ENCODE results near the gene CLTC.
A peak's percentile ranks its signal among the peaks of the same experiment; 100 is the strongest.

CLTC gene

GRCh38 chr17:59634632-59635541 lies 15.2 kb downstream of the CLTC start:
- peak; percentile 39 for DNase-seq (ENCODE audit: low read depth)

DNA sequence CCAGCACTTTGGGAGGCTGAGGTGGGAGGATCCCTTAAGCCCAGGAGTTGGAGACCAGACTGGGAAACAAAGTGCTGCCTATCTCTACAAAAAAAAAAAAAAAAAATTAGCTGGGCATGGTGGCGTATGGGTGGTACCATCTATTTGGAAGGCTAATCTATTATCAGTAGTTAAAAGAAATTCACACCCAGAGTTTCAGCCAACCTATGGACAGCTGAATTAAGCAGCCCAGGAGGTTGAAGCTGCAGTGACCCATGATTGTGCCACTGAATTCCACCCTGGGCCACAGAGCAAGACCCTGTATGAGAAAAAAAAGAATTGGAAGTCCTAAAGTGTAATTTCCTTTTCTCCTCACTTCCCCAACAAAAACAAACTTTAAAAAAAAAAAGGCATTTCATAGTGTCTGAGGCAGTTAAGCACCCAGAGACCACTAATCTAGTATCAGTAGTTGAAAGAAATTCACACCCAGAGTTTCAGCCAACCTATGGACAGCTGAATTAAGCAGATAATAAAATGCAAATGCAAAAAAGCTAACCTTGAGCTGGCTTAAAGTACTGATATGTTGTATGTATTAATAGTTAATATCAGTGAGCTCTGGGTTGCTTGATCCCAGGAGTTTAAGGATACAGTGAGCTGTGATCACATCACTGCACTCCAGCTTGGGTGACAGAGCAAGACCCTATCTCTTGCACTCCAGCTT lies 18.1 kb downstream of the CLTC start:
- DNase-seq (ENCODE audit: low read depth), result no peak

GRCh38 chr17:59638553-59638952 lies 18.9 kb downstream of the CLTC start:
- no peak for DNase-seq (ENCODE audit: low read depth)

DNA sequence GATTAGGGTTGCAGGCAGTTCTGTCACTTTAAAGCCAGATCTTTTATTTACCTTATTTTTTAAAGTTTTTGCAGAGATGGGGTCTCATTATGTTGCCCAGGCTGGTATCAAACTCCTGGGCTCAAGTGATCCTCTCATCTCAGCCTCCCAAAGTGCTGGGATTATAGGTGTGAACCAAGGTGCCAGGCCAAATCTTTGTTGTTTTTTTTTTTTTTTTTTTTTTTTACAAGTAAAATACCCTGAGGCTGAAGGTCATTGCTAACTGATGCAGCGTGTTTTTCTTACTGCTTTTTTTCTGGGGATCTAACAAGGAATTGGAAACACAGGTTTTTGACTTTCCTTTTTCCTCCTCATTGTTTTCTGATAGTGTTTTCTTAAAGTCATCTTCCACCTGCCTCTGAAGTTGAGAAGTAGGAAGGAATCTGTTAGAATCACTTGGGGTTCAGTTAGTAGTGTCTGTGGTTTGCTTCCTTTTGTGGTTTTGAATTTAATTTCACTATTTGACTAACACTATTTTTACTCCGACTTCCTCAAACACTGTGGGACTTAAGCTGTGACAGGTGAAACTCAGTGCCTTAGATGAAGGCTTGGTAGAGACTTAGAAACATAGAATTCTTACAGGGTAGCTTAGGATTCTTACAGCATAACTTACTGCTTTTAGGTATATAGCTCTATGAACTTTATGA lies 22.2 kb downstream of the CLTC start:
- no peak for DNase-seq (ENCODE audit: low read depth)

DNA sequence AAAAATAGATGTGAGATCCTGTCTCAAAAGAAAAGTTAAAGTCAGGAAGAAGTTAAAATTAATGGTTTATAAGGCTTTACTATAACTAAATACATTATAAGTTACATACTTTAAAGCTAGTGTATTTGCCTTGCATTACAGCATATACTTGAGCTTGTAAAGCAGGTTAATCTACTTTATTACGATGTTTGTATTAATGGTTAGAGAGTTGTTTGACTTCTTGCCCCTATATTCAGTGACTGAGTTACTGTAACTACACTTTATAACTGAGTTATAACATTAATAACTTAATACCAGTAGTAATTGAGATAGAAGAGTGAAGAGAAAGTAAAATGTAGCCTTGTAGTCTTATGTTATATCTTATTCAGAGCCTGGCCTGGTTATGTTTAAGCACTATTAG lies 22.9 kb downstream of the CLTC start:
- no peak for DNase-seq (ENCODE audit: low read depth)

DNA sequence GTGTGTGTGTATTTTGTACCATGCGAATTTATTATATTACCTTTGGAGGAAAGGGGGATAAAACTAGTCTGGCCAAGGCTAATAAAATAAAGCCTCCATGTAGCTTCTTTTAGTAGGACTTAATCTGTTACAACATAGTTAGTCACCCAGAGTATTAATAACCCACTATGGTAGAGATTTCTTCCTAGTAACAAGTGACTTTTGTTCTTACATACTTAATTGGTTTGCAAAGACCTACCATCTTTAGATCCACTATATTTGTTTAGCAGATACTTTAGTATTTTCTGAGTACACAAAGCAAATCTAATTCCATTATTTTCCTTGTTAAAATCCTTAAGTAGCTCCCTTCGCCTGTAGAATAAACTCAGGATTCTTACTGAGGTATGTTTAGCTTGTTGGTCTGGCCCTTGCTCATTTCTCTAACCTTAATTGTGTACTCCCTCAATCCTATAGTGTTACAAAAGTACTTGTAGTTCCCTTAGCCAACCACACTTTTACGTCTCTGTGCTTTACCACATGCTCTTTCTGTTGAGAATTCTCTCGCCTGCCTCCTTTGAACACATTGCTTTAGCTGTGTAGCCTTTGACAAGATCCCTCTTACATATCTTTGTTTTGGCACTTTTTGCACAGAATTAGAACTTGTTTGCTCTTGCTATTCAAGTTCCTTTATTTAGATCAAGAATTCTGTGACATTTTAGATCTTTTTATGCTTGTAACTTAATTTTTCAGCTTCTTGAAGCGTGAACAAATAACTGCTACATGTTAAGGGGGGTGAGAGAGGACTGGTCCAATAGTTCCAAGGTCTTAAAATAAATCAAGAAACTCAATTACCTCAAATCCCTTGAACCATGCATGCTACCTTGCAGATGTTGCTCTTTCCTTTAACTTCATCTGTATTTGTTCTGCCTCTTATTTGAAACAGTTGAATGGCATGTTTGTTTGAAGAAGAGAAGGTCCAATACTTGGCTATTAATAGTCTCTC lies 23.8 kb downstream of the CLTC start:
- DNase-seq (ENCODE audit: low read depth), result peak; percentile 66

- no peak for DNase-seq (ENCODE audit: low read depth)
Measured at GRCh38 chr17:59647288-59647687, 27.6 kb downstream of the CLTC start.

- DNase-seq (ENCODE audit: low read depth), result peak; percentile 55
Measured at GRCh38 chr17:59649886-59650285, 30.2 kb downstream of the CLTC start.

DNA sequence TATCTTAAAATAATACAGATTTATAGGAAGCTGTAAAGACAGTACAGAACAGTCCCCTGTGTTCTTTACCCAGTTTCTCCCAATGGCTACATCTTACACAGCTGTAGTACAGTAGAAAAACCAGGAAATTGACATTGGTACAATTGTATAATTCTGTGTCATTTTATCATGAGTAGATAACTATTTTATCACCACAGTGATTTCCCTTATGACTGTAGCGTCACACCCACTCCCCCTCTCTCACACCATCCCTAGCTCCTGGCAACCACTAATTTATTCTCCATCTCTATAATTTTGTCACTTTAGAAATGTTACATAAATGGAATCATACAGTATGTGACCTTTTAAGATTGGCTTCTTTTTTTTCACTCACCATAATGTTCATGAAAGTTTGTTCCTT lies 30.9 kb downstream of the CLTC start:
- no peak for DNase-seq (ENCODE audit: low read depth)

- peak; percentile 80 for DNase-seq (ENCODE audit: low read depth)
Measured at GRCh38 chr17:59651346-59651745, 31.7 kb downstream of the CLTC start.

DNA sequence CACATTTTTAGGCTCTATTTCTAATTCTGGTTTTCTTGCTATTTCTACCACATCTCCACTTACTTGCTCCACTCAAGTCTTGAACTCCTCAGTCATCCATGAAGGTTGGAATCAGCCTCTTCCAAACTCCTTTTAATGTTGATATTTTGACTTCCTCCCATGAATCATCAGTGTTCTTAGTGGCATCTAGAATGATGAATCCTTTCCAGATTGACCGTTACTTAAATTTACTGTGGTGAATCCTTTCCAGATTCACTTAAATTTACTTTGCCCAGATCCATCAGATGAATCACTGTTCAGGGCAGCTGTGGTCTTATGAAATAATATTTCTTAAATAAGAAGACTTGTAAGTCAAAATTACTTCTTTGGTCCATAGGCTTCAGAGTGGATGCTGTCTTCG lies 32.4 kb downstream of the CLTC start:
- DNase-seq (ENCODE audit: low read depth), result peak; percentile 91

GRCh38 chr17:59656624-59657023 lies 36.9 kb downstream of the CLTC start:
- DNase-seq (ENCODE audit: low read depth), result peak; percentile 89

- peak; percentile 45 for DNase-seq (ENCODE audit: low read depth)
Measured at GRCh38 chr17:59666235-59666634, 46.5 kb downstream of the CLTC start.

DNA sequence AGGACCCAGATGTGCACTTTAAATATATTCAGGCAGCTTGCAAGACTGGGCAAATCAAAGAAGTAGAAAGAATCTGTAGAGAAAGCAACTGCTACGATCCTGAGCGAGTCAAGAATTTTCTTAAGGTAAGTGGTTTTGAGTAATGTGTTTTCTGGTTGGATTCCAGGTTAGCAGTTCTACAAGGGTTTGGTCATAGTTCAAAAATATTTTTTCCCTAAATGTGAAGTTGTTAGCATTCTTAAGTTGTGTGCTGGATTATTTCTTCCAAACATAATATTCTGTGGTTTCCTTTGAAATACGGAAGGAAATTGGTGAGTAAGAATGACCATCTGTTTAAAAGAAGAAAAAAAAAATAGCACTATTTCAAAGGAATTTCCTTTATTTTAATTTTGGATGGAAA lies 49.1 kb downstream of the CLTC start:
- DNase-seq (ENCODE audit: low read depth), result peak; percentile 99

GRCh38 chr17:59669411-59669810 lies 49.7 kb downstream of the CLTC start:
- DNase-seq (ENCODE audit: low read depth), result peak; percentile 15

GRCh38 chr17:59669944-59670343 lies 50.2 kb downstream of the CLTC start:
- no peak for DNase-seq (ENCODE audit: low read depth)

DNA sequence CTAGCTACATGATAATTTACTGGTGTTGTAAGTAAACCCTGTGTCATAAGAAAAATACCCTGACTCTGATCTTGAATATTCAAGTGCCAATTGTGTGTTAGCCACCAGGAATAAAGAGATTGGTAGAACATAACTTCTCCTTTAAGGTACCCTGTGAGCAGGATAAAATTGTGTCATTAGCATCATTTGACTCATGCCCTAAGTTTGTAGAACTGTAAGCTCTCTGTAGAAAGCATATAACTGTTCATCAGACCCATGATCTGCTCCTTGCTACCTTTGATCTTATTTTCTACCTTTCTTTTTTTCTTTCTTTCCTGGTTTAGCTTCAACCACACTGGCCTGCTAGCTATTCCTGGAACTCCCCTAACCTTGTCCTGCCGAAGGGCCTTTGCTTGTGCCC lies 51.7 kb downstream of the CLTC start:
- DNase-seq (ENCODE audit: low read depth), result peak; percentile 51

- DNase-seq (ENCODE audit: low read depth), result no peak
Measured at GRCh38 chr17:59675231-59675630, 55.5 kb downstream of the CLTC start.

DNA sequence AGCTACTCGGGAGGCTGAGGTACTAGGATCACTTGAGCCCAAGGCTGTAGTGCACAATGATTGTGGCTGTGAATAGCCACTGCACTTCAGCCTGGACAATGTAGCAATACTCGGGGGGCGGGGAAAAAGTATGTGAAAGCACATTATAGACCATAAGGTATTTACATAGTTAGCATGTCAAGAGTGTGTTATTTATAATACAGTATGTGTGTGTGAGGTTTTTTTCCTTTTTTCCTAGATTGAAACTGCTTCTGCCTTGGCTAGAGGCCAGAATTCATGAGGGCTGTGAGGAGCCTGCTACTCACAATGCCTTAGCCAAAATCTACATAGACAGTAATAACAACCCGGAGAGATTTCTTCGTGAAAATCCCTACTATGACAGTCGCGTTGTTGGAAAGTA lies 57.0 kb downstream of the CLTC start:
- DNase-seq (ENCODE audit: low read depth), result no peak

DNA sequence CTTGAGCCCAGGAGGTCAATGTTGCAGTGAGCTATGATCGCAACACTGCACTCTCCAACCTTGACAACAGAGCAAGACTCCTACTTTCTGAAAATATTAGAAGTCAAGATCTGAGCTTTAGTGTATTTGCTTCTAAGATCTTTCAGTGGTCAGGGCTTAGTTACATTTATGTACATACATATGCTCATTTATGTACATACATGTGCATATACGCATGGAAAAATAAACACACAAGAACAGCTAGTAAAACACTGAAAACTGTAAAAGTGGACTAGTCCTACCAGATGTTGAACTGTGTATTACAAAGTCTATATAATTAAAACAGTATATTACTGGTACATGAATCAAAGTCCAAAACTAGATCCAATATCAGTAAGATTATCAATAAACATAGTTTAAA lies 59.2 kb downstream of the CLTC start:
- no peak for DNase-seq (ENCODE audit: low read depth)

DNA sequence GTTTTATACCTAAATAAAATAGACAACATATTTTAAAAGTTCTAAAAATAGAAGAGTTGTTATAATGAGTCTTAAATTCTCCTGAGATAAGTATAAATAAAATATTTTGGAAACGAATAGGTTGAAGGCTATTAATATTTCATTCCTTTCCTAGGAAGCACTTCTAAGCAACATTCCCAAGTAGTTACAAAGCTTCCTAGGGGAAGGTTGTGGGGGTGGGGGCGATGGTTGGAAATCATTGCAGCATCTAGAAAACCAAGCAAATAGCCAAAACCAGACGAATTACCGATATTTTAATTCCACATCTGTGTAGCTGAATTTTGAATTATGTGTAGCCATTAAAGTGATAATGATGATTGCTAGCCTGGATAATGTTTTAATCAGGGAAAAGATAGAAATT lies 60.6 kb downstream of the CLTC start:
- peak; percentile 48 for DNase-seq (ENCODE audit: low read depth)

DNA sequence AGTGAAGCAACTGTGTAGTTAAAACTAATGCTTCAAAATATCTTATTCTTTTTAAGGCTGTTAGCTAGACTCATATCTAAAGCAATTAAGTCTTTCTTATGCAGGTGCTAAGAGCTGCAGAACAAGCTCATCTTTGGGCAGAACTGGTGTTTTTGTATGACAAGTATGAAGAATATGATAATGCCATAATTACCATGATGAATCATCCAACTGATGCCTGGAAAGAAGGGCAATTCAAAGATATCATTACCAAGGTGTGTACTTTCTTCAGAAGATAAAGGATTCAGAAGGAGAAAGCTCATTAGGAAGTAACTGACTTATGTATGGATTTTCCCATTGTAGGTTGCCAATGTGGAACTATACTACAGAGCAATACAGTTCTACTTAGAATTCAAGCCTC lies 63.6 kb downstream of the CLTC start:
- DNase-seq (ENCODE audit: low read depth), result no peak
